HT-29 (cell line): ENCODE data around the gene TRERF1. TPM values are rescaled to one million over a fixed set of nuclear protein-coding genes. Genes with fewer than 3 reads are reported as not detected.

Experiments
- DNase-seq: peaks from one replicate; pipeline ENCODE4 v3.0.0-alpha.2; 2015; ENCODE audit warnings: low spot score
- total RNA-seq: library from RNA; depleted of rRNA; stranded (reverse); fragments of >200 nt; shearing (Covaris generic); gene quantifications from 2 replicates; pipeline ENCODE4 v1.2.3, GENCODE V29; 2014

Gene TRERF1
- total RNA-seq, 1 experiment from 2014 or later, result 6.8 TPM

- no peak for DNase-seq
These were observed 26.7 kb downstream of the TRERF1 start for GRCh38 chr6:42424906-42425474.

- DNase-seq, result no peak
These were observed 28.5 kb downstream of the TRERF1 start for GRCh38 chr6:42423244-42423643.

- no peak for DNase-seq
These were observed 31.0 kb downstream of the TRERF1 start for GRCh38 chr6:42420741-42421140.

- no peak for DNase-seq
These were observed 32.0 kb downstream of the TRERF1 start for GRCh38 chr6:42419490-42420280.

- DNase-seq, result no peak
These were observed 33.0 kb downstream of the TRERF1 start for GRCh38 chr6:42418724-42419123.

- DNase-seq, result no peak
These were observed 34.0 kb downstream of the TRERF1 start for GRCh38 chr6:42417641-42418112.

- DNase-seq, result no peak
These were observed 40.3 kb downstream of the TRERF1 start for GRCh38 chr6:42411406-42411805.

DNA sequence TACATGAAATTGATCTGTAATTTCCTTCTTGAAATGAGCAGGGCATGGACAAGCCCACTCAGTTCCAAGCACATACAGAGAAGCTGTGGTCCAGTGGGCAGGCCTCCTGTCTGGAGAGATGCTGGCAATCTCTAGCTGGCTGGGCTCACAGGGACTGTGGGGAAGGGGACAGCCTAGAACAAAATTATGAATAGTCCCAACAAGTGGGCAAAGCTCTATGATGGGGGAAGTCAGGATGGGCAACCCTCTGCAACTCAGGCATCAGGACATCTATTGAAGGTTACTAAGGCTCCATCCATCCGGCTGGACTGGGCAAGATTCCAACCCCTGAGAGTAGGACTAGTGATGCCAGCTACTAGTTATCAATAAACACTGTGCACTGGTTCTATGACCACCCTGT is 40.9 kb downstream of the TRERF1 start:
- no peak for DNase-seq

DNA sequence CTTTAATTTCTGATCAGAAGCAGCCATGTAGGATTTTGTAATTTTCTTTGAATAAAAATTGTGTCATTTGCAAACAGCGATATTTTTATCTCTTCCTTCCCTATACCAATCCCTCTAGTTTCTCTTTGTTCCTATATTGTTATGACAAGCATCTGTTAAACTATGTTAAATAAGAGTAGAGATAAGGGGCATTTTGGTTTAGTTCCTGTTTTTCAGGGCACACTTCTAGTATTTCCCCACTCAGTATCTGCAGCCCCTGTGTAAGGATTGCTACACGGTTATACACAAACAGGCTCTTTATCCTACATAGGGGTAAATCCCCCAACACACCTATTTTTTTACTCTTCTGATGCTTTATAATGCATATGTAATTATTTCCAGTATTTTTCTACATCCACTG is 42.1 kb downstream of the TRERF1 start:
- DNase-seq, result no peak

DNA sequence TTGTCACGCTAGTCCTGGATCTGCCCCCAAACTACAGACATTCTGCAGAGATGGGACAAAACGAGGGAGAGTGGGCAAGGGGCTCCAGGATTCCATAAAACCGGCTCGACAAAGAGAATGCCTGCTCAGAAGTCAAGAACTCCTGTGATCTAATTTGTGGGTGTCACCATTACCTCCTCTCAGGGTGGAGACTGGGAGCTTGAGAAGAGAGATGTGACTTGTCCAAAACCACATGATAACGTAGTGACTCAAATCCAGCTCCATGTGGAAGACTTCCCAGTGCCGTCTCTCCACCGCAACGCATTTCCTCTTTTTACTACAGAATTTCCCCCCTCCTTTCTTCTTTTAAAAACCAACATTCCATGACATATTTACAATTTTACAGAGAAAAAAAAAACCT is 44.3 kb downstream of the TRERF1 start:
- no peak for DNase-seq

- DNase-seq, result no peak
These were observed 45.1 kb downstream of the TRERF1 start for GRCh38 chr6:42406306-42407280.

DNA sequence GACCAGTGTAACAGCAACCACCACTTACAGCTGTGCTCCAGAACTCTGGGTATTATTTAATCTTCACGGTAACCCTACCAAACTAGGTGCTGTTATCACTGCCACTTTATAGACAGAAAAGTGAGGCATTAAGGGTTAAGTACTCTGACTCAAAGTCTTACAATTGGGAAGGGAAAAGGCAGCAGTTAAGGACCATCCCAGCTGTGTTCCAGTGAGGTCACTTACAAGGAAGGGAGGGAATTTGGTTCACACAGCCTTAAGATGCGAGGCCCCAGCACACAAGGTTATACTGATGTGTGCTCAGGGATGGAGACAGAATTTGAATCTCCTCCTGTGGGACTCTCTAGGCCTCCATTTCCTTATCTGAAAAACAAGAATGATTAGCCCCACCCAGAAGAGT is 46.7 kb downstream of the TRERF1 start:
- no peak for DNase-seq

DNA sequence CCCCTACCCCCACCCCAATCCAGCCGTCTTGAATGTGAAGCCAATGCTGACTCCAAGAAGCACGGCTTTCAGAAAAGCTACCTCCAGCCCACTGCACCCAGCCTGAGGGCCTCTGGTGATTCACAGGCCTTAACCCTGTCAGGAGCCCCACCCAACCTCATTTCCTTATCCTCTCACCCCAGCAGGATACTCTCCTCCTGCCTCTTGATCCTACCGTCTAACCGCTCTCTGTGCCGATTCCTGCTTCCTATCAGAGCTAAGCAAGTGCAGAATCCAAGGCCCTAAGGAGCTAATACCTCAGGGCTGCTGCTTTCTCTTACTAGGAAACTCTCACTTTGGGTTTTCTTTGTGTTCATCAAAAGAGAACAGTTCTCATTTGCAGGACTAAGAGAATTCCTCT is 47.2 kb downstream of the TRERF1 start:
- peak; percentile 72 for DNase-seq

GRCh38 chr6:42403831-42404230 is 47.9 kb downstream of the TRERF1 start:
- no peak for DNase-seq

DNA sequence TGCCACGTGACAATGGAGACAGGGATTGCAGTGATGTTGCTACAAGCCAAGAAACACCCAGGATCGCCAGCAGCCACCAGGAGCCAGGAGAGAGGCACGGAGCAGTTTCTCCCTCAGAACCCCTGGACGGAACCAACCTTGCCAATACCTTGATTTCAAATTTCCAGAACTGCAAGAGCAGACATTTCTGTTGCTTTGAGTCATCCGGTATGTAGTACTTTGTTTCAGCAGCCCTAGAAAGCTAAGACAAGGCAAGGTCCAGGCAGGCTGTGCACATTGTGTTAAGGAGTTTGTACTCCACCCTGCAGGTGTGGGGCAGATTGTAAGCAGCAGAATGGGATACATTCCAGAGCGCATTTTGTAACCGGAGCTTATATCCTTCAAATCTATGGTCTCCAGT is 48.3 kb downstream of the TRERF1 start:
- peak; percentile 56 for DNase-seq

- DNase-seq, result no peak
These were observed 49.5 kb downstream of the TRERF1 start for GRCh38 chr6:42402184-42402583.

DNA sequence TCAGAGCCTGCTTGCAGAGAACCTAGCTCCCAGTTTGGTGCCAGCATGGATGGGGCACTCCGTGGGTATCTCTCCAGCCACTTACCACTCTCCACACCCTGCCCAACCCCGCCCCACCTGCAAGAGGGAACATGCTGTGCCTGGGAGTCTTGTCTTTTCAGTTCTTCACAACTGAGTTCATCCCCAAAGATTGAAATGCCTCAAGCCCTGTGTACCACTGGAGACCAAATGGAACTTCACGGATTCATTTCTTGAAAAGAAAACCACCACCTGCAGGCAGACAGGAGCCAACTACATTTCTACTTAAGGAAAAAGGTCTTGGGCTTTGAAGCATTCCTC is 50.1 kb downstream of the TRERF1 start:
- DNase-seq, result no peak

DNA sequence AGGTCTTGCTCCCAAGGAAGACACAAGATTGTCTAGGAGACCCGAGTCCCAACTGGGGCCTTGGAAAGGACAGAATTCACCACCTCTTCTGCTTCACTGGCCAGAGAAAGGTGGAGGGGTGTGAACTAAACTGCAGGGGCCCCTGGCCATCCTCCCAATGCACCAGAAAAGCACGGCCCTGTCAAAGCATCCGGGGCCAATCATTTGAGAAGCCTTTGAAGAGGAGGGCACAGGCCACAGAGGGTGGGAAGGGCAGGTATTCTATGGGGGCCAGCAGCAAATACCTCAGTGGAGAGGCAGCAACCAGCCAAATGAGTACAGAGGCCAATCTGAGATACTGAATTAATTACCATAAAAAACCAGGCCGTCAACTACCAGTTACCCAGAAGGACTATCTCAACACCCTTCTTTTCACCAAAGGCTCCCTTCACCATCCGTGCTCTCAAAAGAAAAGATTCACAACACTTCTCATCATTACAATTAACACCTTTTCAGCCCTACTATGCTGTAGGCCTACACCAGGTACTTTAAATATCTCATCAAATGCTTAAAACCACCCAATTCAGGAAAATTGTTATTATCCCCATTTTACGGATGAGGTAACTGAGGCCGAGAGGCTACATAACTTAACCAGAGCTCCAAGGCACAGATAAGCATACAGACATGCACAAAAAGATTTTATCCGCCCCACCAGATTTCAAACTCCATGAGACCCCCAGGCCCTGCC is 50.7 kb downstream of the TRERF1 start:
- no peak for DNase-seq

GRCh38 chr6:42400061-42400760 is 51.5 kb downstream of the TRERF1 start:
- no peak for DNase-seq

DNA sequence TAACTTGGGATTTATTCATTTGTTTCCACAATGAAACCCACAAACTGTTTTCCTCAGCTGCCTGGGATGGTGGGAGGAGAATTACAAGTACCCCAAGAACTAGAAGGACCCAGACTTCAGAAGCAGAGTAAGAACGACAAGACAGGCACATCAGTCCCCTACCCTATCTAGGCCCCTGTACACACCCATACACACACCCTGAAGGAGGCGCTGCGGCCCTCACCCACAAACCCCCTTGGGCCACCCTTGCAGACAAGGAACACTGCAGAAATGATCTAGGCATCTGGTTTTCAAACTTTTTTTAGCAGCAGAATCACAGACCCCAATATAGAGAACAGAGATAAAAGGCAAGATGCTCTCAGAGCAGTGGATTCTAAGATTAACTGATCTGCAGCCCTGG is 55.0 kb downstream of the TRERF1 start:
- no peak for DNase-seq
